ENCODE measurements around the gene PTPRN2.

- no peak for TF ChIP-seq CTCF (IDR thresholded peaks at IDR 0.05)
- no peak for TF ChIP-seq POLR2A (IDR thresholded peaks at IDR 0.05)
Measured at GRCh38 chr7:157547611-157548010, 1040.0 kb downstream of the PTPRN2 start.
